ENCODE data around the gene MLLT3.

DNA sequence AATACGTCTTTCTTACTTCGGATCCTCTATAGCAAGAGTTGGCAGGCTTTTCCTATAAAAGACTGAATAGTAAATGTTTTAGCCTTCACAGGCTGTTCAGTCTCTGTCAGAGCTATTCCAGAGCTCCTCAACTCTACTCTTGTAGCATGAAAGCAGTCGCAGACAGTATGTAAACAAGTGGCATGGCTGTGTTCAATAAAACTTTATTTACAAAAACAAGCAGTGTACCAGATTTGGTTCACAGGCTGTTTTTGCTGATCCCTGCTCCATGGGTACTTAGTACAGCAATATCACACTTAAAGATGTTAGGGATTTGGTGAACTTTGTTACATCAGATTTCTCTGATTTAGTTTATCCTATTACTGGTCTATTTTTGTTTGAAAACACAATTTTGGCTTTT is 235.2 kb downstream of the MLLT3 start:
- TF ChIP-seq EZH2 (IDR thresholded peaks at IDR 0.05; ENCODE audit: insufficient read depth, low read length): no peak
- TF ChIP-seq, protein P1, sequence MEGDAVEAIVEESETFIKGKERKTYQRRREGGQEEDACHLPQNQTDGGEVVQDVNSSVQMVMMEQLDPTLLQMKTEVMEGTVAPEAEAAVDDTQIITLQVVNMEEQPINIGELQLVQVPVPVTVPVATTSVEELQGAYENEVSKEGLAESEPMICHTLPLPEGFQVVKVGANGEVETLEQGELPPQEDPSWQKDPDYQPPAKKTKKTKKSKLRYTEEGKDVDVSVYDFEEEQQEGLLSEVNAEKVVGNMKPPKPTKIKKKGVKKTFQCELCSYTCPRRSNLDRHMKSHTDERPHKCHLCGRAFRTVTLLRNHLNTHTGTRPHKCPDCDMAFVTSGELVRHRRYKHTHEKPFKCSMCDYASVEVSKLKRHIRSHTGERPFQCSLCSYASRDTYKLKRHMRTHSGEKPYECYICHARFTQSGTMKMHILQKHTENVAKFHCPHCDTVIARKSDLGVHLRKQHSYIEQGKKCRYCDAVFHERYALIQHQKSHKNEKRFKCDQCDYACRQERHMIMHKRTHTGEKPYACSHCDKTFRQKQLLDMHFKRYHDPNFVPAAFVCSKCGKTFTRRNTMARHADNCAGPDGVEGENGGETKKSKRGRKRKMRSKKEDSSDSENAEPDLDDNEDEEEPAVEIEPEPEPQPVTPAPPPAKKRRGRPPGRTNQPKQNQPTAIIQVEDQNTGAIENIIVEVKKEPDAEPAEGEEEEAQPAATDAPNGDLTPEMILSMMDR (IDR thresholded peaks at IDR 0.05; ENCODE audit: insufficient read depth, low read depth, low read length): no peak
